ENCODE measurements around the gene SNX6. TPM values are rescaled to one million over a fixed set of nuclear protein-coding genes. Genes with fewer than 3 reads are reported as not detected.
"Not testable (repeated sequence)": the region's sequence is repeated elsewhere in the genome, so short reads cannot be mapped to it uniquely, and the experiment has no call there.

SNX6 gene
- total RNA-seq, 2 donors from 2014 or later, result 78.0 to 109 TPM

GRCh38 chr14:34605461-34605860 lies 24.5 kb downstream of the SNX6 start:
- DNase-seq (ENCODE audit: low spot score in 2 of 2), result no peak
- Mint-ChIP-seq H3K36me3 (peaks cover 9 to 10% of the 10 kb centered on the region in 2 donors), H3K9me3 (no peaks in the 10 kb centered on the region), H3K27ac (no peak overlapping the region)
- ATAC-seq, result no peak

GRCh38 chr14:34604995-34605394 lies 25.0 kb downstream of the SNX6 start:
- H3K9me3 Mint-ChIP-seq, result no peaks in the 10 kb centered on the region
- no peak overlapping the region for H3K27ac Mint-ChIP-seq
- ATAC-seq (no peak), DNase-seq (ENCODE audit: low spot score in 2 of 2) (no peak)
- peaks cover 14 to 15% of the 10 kb centered on the region in 2 donors for H3K36me3 Mint-ChIP-seq

DNA sequence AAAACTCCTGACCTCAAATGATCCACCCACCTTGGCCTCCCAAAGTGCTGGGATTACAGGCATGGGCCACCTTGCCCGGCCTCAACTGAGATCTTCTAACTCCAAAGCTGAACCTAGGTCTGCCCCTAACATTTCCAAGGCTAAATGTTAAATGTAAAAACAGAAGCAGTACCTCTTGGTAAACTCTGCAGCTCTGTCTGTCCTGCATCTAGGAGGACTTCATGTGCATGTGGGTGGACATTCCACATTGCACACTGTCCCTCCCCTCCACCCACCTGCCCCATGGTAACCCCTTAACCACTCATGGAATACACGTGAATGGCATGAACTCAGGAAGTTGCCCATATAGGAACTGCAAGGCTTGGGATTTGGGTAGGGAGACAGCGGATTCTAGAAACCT lies 33.1 kb downstream of the SNX6 start:
- no peak for DNase-seq (ENCODE audit: low spot score in 2 of 2)
- no peaks in the 10 kb centered on the region for H3K9me3 Mint-ChIP-seq
- H3K36me3 Mint-ChIP-seq, result peaks cover 10 to 15% of the 10 kb centered on the region in 2 donors
- no peak for ATAC-seq
- no peak overlapping the region for H3K27ac Mint-ChIP-seq

DNA sequence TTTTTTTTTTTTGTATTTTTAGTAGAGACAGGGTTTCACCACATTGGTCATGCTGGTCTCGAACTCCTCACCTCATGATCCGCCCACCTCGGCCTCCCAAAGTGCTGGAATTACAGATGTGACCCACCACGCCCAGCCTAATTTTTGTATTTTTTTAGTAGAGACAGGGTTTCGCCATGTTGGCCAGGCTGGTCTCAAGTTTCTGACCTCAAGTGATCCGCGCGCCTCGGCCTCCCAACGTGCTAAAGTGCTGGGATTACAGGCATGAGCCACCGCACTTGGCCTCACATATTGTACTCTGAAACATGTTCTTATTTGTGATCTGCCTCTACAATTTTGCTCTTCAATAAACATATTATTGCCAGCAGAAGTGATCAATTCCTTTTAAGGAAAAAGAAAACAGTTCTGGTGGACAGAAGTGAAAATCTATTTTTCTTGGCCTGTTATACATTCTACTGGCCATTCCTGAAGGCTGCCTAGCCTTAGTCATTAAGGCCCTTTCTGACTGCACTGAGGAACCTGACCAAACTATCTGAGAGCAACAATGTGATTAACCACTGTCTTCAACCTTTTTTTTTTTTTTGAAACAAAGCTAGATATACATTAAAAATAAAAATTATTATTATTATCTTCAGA lies 36.1 kb downstream of the SNX6 start:
- no peak for DNase-seq (ENCODE audit: low spot score in 2 of 2)
- Mint-ChIP-seq H3K27ac (peak overlapping the region in 1 of 2 donors; percentile 50), H3K36me3 (peaks cover 5 to 8% of the 10 kb centered on the region in 2 donors), H3K9me3 (no peaks in the 10 kb centered on the region)
- ATAC-seq, result no peak

DNA sequence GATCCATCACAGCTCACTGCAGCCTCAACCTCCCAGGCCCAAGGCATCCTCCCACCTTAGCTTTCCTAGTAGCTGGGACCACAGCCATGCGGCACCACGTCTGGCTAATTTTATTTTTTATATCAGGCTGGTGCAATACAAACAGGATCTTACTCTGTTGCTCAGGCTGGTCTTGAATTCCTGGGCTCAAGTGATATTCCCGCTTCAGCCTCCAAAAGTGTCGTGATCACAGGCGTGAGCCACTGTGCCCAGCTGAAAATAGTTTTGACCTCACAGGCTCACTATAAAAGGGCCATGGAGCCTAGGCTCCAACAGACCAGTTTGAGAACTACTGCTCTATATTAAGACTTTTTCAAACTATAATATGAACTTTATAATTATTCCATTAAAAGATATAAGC lies 37.3 kb downstream of the SNX6 start:
- DNase-seq (ENCODE audit: low spot score in 2 of 2) (no peak), ATAC-seq (no peak)
- Mint-ChIP-seq H3K27ac (peak overlapping the region in 1 of 2 donors; percentile 22), H3K9me3 (no peaks in the 10 kb centered on the region), H3K36me3 (peaks cover 5 to 8% of the 10 kb centered on the region in 2 donors)

GRCh38 chr14:34583525-34583924 lies 46.4 kb downstream of the SNX6 start:
- ATAC-seq (no peak), DNase-seq (ENCODE audit: low spot score in 2 of 2) (no peak)
- Mint-ChIP-seq H3K36me3 (no peaks in the 10 kb centered on the region), H3K27ac (no peak overlapping the region), H3K9me3 (no peaks in the 10 kb centered on the region)

DNA sequence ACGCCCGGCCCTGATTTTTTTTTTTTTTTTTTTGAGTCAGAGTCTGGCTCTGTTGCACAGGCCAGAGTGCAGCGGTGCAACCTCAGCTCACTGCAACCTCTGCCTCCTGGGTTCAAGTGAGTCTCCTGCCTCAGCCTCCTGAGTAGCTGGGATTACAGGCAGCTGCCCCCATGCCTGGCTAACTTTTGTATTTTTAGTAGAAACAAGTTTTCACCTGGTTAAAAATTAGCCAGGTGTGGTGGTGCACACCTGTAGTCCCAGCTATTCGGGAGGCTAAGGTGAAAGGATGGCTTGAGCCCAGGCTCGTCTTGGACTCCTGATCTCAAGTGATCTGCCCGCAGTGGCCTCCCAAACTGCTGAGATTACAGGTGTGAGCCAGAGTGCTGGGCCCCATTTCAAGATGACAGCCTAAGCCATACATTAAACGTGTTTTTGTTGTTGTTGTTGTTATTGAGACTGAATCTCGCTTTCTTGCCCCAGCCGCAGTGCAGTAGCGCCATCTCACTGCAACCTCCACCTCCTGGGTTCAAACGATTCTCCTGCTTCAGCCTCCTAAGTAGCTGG lies 47.7 kb downstream of the SNX6 start:
- Mint-ChIP-seq H3K27ac (no peak overlapping the region), H3K9me3 (no peaks in the 10 kb centered on the region), H3K36me3 (no peaks in the 10 kb centered on the region)
- no peak for DNase-seq (ENCODE audit: low spot score in 2 of 2)
- no peak for ATAC-seq

- Mint-ChIP-seq H3K27ac (peak overlapping the region in 1 of 2 donors; percentile 50), H3K36me3 (no peaks in the 10 kb centered on the region), H3K9me3 (no peaks in the 10 kb centered on the region)
- no peak for DNase-seq (ENCODE audit: low spot score in 2 of 2)
- ATAC-seq, result no peak
These were observed 49.6 kb downstream of the SNX6 start for GRCh38 chr14:34580381-34580780.

DNA sequence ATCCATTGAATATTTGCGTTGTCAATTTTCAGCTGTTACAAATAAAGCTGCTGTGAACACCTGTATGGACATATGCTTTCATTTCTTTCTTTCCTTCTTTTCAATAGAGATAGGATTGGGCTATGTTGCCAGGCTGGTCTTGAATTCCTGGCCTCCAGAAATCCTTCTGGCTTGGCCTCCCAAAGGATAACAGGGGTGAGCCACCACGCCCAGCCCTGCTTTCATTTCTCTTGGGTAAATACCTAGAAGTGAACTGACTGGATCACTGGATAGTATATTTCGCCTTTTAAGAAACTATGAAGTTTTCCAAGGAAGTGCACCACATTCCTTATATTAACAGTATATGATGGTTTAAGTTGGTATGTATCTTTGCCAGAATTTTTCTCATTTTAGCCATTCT lies 58.2 kb downstream of the SNX6 start:
- DNase-seq (ENCODE audit: low spot score in 2 of 2) (no peak), ATAC-seq (no peak)
- Mint-ChIP-seq H3K27ac (peak overlapping the region in 1 of 2 donors; percentile 25), H3K36me3 (peaks cover 0 to 8% of the 10 kb centered on the region in 2 donors), H3K9me3 (no peaks in the 10 kb centered on the region)

DNA sequence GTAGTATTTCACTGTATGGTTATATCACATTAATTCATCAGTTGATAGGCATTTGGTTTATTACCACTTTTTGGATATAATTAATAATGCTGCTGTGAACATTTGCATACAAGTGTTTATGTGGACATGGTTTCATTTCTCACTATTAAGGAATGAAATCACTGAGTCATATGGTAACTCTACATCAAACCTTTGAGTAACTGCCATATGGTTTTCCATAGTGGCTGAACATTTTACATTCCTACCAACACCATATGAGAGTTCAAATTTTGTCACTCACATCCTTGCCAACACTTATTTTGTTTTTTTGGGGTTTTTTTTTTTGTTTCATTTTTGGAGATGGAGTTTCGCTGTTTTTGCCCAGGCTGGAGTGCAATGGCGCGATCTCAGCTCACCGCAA lies 60.2 kb downstream of the SNX6 start:
- Mint-ChIP-seq H3K9me3 (no peaks in the 10 kb centered on the region), H3K36me3 (peaks cover 0 to 8% of the 10 kb centered on the region in 2 donors), H3K27ac (peak overlapping the region; percentile 2 to 53)
- DNase-seq (ENCODE audit: low spot score in 2 of 2) (no peak), ATAC-seq (peak in 1 of 2 donors; percentile 61)

DNA sequence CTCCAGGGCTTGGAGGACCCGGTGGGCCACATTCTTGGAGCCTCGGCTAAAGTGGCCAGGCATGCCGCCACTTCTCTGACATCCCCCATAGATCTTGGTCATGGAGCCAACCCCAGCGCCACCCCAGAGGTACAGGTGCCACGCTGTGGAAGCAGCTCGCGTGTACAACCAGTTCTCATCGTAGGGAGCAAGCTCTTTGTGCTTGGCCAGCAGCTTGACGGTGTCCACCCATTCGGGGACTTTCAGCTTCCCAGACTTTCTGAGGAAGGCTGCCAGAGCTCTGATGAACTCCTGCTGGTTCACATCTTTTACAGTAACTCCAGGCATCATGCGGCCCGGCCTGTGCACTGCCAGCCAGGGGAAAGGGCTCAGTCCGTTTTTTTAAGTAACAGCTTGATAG lies 61.1 kb downstream of the SNX6 start:
- ATAC-seq (no peak), DNase-seq (ENCODE audit: low spot score in 2 of 2) (no peak)
- peak overlapping the region in 1 of 2 donors; percentile 53 for H3K27ac Mint-ChIP-seq
- peaks cover 0 to 8% of the 10 kb centered on the region in 2 donors for H3K36me3 Mint-ChIP-seq
- H3K9me3 Mint-ChIP-seq, result no peaks in the 10 kb centered on the region

DNA sequence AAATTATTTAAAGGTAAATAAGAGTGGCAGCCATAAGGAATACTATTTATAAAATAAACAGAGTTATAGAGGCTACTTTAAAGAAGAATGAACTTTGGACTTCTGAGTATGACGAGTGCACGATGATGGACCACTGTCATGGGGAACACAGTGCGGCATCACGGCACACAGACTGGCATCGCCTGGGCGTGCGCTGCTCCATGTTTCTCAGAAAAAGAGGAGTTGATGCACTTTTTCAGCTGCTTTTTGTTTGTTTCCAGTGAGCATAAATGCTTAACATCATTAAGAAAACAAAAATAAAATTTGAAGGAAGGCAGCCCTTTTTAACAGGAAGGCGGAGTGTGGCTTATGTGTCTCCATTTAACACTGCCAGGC lies 67.2 kb downstream of the SNX6 start:
- H3K9me3 Mint-ChIP-seq, result no peaks in the 10 kb centered on the region
- no peak for DNase-seq (ENCODE audit: low spot score in 2 of 2)
- H3K36me3 Mint-ChIP-seq, result no peaks in the 10 kb centered on the region
- no peak overlapping the region for H3K27ac Mint-ChIP-seq
- no peak for ATAC-seq

DNA sequence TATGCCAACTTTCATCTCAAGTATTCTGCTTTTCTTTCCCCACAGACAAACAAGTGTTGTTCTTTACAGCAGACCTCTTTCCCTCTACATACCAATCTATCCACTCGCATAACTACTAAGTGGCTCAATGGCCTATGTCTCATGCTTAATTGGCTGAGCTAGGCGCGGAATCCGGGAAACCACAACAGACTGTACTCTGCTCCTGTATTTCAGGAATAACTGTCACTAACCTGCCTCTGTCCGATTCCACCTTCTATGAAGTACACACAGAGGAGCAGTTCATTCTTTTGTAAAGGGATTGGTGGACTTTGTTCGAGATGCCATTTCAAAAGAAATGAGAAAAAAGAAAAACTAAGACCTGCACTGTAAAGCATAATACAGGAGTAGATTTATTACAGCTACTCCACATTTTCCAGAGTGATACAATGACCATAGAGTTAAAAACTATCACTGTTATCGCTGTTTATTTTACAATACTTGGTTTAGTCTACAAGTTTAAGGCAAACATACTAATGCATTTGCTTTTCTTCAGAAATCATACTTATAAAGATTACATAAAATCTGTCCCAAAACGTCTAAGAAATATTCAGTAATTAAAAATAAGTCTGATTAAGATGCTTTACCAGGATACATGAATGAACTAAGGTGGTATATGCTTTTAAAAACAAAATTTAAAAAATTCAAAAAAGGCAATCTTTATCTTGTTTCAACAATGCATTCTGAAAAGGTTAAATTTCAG lies 67.7 kb downstream of the SNX6 start:
- H3K9me3 Mint-ChIP-seq; H3K36me3 Mint-ChIP-seq; DNase-seq (ENCODE audit: low spot score in 2 of 2); ATAC-seq; H3K27ac Mint-ChIP-seq: not testable (repeated sequence)

DNA sequence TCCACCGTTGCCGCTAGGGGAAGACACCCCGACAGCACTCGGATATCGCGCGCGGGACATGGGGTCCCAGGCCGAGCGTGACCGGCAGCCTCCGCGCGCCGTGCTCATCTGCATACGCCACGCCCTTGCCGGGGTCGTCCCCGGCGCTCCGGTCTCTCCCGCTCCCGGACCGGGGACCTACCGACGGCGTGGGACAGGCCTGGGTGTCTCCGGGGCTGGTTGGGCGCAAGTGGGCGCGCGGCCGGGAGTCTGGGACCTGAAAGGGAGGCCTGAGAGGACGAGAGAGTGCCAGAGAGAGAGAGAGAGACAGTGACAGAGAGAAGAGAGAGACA lies 73.5 kb downstream of the SNX6 start:
- H3K9me3 Mint-ChIP-seq; DNase-seq (ENCODE audit: low spot score in 2 of 2); H3K36me3 Mint-ChIP-seq; H3K27ac Mint-ChIP-seq: not testable (repeated sequence)
- peak; percentile 39 to 63 for ATAC-seq

DNA sequence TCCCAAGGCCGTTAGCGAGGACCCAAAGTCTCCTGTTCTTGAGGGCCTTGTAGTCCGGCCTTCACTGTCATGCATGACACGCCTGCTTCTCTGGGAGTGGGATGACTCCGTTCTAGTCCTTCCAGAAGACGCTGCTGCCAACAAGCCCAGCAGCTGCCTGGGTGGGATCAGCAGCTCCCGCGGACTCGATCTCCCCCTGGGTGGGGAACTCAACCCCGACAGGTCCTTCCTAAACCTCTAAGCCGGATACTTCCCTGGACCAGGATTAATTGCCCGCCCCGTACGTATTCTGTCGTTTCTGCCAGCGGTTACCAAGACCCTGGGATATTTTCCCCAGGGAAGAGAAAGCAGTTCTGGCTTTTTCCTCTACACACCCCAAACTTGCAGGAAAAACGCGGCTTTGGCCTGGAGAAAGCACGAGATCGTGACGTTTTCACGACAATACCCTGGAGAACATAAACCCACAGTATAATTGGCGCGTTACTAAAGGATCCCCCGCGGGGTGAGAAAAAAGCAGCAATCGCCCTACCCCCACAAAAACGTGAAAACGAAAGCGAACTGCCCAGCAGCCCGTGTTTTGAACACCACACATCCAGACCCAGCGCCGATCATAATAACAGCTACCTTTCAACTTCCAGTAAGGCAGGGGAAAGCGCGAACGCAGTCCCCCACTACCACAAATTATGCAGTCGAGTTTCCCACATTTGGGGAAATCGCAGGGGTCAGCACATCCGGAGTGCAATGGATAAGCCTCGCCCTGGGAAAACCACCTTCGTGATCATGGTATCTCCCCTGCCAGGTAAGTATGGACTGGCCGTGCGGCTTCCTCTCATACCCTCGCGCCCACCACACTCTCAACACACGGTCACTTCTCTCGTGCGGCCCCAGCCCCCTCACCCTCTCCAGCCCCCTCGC lies 74.1 kb downstream of the SNX6 start:
- not testable (repeated sequence) for H3K27ac Mint-ChIP-seq; H3K9me3 Mint-ChIP-seq; DNase-seq (ENCODE audit: low spot score in 2 of 2); H3K36me3 Mint-ChIP-seq
- ATAC-seq, result peak; percentile 75 to 78

DNA sequence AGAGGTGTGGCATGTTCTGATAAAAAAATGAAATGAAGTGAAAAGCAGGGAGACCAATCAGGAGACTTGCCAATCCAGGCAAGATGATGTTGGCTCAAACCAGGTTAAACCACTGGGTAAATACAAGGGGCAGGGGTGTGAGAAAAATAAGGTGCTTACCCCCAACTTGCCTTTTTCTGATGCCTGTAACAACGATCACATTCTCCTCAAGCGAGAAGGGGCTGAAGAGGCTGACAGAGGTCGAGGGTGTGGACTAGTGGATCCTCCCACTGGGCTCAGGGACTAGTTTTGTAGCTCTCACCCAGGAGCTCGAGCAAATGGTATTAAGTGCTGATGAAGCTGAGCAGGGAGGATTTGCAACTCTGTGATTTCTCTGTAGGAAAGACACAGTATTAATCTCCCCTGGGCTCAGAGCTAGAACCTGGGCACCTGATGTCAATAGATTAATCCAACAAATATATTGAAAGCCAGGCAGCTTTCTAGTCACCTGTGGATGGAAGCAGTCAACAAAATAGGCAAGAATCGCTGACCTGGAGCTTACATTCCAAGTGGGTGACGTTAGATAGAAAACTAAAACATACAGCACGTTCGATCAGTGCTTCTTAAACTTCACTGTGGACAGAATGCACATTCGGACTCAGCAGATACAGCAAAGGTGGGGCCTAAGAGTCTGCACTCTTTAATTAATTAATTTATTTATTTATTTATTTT lies 75.3 kb downstream of the SNX6 start:
- Mint-ChIP-seq H3K27ac (peak overlapping the region; percentile 24 to 75), H3K9me3 (peaks cover 5 to 6% of the 10 kb centered on the region in 2 donors), H3K36me3 (no peaks in the 10 kb centered on the region)
- no peak for DNase-seq (ENCODE audit: low spot score in 2 of 2)
- ATAC-seq, result peak in 1 of 2 donors; percentile 21
